NCI-H2171 (cell line): ENCODE measurements around the gene SLC37A4.
"Not testable (repeated sequence)": the region's sequence is repeated elsewhere in the genome, so short reads cannot be mapped to it uniquely, and the experiment has no call there.

Experiments
- DNase-seq: peaks from one replicate; lab custom pipeline; 2025; lab: John Stamatoyannopoulos, UW

Gene SLC37A4

GRCh38 chr11:119030329-119031047, at the start of gene SLC37A4:
SLC37A4 (minus strand) TSS chr11:119030877.
- peak; percentile 69 for DNase-seq

DNA sequence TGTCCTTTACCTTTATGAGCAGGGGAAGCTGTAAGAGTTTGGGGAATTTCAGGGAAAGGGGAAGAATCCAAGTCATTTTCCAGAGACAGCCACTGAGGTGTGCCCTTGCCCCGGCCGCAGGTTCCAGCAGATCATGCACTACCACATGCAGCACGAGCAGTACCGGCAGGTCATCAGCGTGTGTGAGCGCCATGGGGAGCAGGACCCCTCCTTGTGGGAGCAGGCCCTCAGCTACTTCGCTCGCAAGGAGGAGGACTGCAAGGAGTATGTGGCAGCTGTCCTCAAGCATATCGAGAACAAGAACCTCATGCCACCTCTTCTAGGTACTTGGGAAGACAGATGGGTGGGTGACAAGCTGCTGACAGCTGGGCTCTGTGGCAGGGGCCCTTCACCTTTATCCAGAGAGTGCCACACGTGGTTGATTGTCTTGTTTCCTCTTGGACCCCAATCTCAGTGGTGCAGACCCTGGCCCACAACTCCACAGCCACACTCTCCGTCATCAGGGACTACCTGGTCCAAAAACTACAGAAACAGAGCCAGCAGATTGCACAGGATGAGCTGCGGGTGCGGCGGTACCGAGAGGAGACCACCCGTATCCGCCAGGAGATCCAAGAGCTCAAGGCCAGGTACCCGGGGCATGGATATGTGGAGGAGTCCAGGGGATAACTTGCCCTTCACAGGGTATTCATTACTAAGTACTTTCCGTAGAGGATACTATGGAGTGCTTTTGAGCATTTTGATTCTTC, 48.2 kb upstream of the SLC37A4 start:
- no peak for DNase-seq

- DNase-seq = no peak
These were observed 47.2 kb upstream of the SLC37A4 start for GRCh38 chr11:119077839-119078238.

DNA sequence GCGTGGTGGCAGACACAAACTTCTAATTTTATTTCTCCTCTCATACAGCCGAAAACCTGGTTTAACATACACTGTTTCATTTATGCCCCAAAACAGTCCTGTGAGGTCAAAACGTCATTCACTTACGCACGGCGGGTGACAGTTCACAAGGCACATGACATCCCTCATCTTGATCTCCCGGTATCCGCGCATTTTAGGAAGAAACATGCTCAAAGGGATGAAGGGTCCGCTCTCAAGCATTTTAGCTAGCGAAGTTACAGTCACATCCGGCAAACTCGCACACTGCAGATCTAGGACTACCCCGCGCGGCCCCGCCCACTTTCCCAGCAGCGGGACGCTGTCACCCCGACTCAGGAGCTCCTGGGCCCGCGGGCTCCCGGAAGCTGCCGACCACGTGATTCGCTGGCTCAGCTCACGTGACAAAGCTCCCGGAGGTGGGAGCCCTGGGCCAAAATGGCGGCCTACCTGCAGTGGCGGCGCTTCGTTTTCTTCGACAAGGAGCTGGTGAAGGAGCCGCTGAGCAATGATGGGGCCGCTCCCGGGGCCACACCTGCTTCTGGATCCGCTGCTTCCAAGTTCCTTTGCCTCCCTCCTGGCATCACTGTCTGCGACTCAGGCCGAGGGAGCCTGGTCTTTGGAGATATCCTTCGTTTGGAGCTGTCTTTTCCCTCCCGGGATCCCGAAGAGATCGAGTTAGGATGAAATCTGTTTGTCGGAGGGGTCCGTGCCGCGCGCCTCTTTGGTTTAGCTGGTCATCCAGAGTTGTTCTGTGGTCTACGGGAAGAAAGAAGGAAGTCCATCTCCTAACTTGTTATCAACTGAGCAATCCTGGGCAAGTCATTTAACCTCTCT, 36.9 kb upstream of the SLC37A4 start, which contains the start of gene VPS11:
Gene VPS11 (plus strand): TSS at position 448 of the 852 bp plus-strand sequence. CDS start 6 bp downstream, at position 454.
- peak; percentile 78 for DNase-seq

DNA sequence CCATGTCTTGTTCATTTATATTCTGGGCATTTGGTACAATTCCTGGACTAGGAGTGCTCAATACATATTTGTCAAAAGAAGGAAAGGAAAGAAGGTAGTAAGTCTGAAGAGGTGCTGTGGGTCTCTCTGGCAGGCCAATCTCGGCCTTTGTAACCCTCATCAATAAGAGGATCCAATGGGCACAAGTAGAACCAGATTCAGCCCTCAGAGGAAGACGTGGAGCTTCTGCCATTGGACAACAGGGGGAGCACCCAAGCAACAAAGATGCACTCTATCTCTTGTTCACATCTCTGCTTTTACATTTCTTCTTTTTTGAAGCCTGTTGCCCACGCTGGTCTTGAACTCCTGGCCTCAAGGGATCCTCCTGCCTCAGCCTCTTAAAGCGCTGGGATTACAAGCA, 34.7 kb upstream of the SLC37A4 start:
- DNase-seq = no peak

DNA sequence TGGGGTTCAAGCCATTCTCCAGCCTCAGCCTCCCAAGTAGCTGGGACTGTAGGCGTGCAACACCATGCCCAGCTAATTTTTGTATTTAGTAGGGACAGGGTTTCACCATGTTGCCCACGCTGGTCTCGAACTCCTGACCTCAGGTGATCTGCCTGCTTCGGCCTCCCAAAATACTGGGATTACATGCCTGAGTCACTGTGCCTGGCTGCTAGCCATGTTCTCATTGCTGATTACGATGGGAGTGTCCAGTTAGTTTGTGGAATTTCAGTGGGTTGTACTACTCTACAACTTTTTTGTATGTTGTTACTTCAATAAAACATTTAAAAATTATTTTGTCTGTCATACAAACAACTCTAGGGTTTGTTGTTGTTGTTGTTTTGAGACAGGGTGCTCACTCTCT, 32.1 kb upstream of the SLC37A4 start:
- no peak for DNase-seq

DNA sequence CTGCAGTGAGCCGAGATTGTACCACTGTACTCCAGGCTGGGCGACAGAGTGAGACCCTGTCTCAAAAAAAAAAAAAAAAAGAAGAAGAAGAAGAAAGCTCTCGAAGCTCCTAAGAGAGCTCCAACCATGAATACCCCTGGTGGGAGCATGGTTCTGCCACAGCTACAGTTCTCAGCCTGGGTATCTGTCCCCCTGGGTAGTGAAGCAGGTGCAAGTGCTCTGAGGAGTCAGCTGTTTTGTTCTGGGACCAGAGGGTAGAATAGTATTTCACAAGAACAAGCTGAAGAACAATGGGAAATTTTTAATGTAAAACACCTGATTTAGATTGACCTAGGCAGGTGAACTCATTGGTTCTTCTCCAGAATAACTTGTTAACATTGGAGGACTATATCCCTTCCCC, 30.6 kb upstream of the SLC37A4 start:
- no peak for DNase-seq

DNA sequence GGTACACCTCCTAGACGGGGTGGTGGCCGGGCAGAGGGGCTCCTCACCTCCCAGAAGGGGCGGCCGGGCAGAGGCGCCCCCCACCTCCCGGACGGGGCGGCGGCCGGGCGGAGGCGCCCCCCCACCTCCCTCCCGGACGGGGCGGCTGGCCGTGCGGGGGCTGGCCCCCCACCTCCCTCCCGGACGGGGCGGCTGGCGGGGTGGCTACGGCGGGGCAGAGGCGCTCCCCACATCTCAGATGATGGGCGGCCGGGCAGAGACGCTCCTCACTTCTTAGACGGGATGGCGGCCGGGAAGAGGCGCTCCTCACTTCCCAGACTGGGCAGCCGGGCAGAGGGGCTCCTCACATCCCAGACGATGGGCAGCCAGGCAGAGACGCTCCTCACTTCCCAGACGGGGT, 28.5 kb upstream of the SLC37A4 start:
- DNase-seq = not testable (repeated sequence)

DNA sequence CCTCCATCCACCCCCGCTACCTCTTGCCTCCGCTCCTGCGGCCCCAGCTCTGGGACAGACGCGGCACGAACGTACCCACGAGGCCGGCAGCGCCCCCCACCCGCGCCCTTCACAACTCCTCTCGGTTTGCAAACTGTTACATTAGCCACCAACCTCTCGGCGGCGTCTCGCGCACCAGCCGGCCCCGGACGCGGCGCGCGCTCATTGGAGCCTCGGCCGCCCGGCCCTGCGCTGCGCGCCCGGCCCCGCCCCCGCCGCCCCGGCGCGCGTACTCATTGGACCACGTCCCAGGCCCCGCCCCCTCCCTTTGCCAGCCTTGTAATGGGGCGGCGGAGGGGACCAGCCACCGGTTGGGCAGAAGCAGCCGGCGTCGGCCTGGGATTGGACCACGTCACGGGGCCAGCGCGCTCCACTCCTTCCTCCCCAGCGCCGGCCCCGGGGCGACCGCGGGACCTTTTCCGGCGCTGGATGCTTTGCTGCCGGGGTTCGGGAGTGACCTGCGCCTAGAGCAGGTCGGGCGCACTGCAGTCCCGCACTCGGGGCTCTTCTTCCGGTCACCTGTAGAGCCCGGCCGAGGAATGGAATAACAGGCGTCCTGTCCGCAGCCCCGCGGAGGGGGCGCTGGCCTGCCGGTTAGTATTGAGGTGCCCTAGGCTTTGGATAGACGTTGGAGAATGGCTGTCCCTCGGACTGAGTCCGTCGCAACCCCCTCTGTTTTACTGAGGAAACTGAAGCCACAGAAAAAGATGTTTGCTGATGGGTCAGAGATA, 26.5 kb upstream of the SLC37A4 start, which contains the start of gene HYOU1:
Gene HYOU1 (minus strand): TSS at position 206 of the 770 bp plus-strand sequence. CDS start 1,045 bp downstream, outside the sequence.
- peak; percentile 86 for DNase-seq

DNA sequence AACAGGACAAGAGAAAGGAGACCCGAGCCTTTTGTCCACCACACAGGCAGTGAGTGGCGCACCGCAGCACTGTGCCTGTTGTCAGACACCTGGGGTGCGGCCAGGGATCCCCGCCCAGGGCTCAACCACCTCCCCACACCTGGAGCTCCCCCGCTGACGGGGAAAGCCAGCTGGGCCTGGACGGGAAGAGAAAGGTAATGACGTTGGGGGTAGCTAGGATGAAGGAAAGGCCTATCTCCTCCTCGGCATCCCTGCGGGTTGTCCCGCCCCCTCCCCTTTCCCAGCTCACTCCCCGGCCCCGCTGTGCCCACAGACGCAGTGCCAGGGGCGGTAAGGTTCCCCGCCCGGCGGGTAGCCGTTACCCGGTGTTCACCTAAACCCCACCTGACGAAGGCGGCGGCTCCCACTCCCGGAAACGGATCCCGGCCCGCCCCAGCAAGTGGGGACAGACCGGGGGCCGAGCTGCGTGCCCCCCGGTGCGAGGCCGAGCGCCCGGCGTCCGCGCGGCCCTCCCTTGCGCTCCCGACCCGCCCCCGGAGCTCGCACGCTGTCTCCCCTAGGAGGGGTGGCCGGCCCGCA, 25.8 kb upstream of the SLC37A4 start:
- no peak for DNase-seq

DNA sequence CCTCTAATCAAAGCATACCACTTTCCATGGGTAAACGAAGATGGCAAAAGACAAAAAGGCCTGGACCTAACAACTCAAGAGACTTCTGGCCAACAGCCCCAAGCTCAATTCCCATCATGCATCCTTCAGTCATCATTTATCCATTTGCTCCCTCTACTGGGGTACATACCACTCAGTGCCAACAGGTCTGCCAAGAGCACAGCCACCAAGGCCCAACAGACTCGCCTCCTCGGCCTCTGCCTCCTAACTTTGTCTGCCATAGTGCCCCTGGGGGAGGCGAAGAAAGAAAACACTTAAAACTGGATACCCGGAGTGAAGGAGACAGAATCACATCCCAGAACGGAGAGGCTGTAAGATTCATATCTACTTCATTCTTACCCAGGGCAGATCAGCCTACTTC, 25.2 kb upstream of the SLC37A4 start:
- no peak for DNase-seq

DNA sequence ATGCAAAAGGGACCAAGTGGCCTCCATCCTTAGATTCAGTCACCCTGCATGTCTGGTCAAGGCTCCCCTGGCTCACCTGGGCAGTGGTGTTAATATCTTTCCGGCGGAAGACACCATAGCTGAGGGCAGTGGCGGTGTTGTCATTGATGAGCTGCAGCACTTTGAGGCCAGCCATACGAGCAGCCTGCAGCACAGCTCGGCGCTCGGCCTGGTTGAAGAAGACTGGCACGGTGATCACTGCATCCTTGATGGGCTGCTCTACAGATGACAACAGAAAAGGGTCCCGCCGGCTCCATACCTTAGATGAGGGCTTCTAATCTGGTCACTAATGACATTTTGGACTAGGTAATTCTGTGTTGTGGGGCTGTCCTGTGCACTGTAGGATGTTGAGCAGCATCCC, 23.7 kb upstream of the SLC37A4 start:
- DNase-seq = no peak

- no peak for DNase-seq
These were observed 21.6 kb upstream of the SLC37A4 start for GRCh38 chr11:119052163-119052814.

DNA sequence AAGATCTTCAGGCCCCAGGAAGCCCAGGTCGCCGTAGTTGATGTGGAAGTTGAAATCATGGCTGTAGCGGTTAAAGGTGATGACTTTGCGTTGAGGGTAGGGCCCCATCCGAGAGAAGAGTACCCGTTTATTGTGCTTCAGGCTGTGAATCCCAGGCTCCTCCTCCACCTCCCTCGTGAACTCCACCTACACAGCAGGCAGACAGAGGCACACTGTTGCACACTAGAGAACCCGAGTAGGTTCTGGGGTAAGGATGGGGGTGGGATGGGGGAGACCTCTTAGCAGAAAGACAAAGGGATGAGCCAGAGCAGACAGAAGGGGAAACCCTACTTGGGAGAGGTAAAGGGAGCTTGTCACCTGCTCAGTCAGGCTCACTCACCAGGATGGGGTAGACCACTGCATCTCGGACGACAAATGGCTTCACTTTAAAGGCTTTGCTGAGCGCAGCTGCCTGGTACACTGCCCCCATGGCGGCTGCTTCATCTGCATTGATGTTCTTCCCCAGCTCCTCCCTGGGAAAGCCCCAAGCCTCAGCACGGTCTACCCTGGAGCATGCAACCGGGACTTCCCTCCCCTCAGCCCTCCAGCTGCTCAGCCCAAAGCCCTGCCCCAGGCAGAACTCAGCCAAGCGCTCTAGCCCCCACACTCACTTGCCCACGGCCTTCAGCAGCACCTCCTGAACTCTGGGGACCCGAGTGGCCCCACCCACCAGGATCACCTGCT, 20.9 kb upstream of the SLC37A4 start:
- no peak for DNase-seq

DNA sequence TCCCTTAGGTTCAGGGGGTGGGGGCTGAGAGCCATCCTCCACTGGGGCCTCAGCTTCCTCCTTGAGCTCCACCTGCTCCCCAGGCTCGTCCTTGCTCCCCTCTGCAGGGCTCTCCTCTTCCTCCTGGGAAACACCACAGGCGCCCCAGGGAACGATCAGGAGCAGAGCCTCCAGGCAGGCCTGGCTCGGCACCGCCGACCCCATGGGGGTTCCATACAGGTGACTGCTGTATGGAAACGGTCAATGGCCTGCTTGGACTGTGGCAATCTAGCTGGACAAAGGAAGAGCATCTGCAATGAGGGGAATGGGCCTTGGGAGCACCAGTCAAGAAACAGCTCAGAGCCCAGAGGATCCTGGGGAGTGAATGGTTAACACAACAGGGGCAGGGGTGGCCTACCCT, 18.4 kb upstream of the SLC37A4 start:
- no peak for DNase-seq

- no peak for DNase-seq
These were observed 18.0 kb upstream of the SLC37A4 start for GRCh38 chr11:119048644-119049043.

GRCh38 chr11:119047205-119047604, 16.5 kb upstream of the SLC37A4 start:
- DNase-seq = no peak

- DNase-seq = no peak
These were observed 15.8 kb upstream of the SLC37A4 start for GRCh38 chr11:119046489-119046888.

DNA sequence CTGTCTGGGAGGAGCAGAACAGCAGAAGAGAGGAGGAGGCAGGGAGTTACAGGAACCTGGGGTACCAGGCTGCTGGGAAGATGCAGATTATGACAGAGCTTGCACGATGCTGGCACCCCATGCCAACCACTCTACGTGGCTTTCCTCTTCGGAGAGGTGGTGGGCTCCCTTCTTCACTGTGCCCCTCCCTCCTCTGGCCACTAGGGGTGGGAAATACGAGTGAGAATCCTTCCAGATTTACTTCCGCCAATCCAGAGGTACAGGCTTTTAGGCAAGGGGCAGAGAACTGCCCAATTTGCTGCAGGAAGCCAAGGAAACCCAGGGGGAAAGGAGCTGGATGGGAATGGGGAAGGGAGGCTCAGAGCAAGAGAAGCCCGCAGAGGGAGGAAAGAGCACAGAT, 14.0 kb upstream of the SLC37A4 start:
- DNase-seq = no peak

DNA sequence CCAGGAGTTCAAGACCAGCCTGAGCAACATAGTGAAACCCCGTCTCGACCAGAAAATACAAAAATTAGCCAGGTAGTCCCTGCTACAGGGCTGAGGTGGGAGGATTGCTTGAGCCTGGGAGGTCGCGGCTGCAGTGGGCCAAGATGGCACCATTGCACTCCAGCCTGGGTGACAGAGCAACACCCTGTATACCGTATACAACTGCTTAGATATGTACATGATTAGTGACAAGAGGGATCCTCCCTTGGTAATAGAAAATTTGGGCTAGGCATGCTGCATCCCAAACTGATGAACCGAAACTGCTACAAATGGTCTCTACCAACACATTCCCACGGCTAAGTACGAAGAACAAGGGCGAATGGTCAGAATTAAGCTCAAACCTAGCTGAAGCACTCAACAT, 12.2 kb upstream of the SLC37A4 start:
- no peak for DNase-seq
